K562 (cell line): ENCODE results near the gene TPSAB1. TPM values are rescaled to one million over a fixed set of nuclear protein-coding genes. Genes with fewer than 3 reads are reported as not detected.

Source experiments
- ATAC-seq: fragments of 200-7000 bp; cut with Tn5 transposase; 3 replicates; pipeline ENCODE4 v1.9.1; 2020; ENCODE audit warnings: moderate library complexity
- BruUV-seq: library from RNA; stranded (reverse); fragments of 400-500 nt; replicated peaks from 2 replicates; lab custom pipeline; 2021; lab: Mats Ljungman, UMichigan
- CTCF ChIA-PET: fragments of 300-600 bp; formaldehyde crosslinking; extraction: SDS; loops from one replicate; lab custom pipeline; 2021; ENCODE audit warnings: low intra/inter-chr PET ratio; lab: Yijun Ruan, JAX
- POLR2A ChIA-PET: fragments of 300-600, 350-650 bp; sonication (Branson Sonifier 250); formaldehyde crosslinking; extraction: SDS; loops from one replicate; lab custom pipeline; 2021; ENCODE audit warnings: antibody characterized with exemption, inconsistent platforms; lab: Yijun Ruan, JAX
- DNase-seq, 4 experiments: peaks; one replicate each; pipeline versions ENCODE4 v3.0.0 to v3.0.0-alpha.2; 2011 to 2018; ENCODE audit warnings: low spot score in 3 of 4, mixed read lengths in 3 of 4; ENCODE audit errors: extremely low read depth in 1 of 4
- FAIRE-seq: peaks from 2 replicates; lab custom pipeline; 2011; peaks lifted over from hg19 to GRCh38; lab: Jason Lieb, UNC
- H2AFZ ChIP-seq: 2 replicates; pipeline ENCODE4 v1.6.0; 2011; ENCODE audit warnings: low read depth, low read length, control low read depth, inconsistent platforms
- H3K27ac ChIP-seq: fragments of 200-600 bp; 3 replicates; pipeline ENCODE4 v1.8.0; 2011; ENCODE audit warnings: low read depth, mild to moderate bottlenecking, control low read depth, inconsistent platforms, low read length, moderate library complexity, mixed read lengths; ENCODE audit errors: extremely low read depth
- H3K27me3 ChIP-seq, 2 experiments: fragments of 300-600 bp in 1 of 2; 2 replicates in 1 of 2; 3 replicates in 1 of 2; pipeline versions ENCODE4 v1.6.0 to v1.8.0; 2011; ENCODE audit warnings: inconsistent platforms in 2 of 2, low read length in 2 of 2, mild to moderate bottlenecking in 1 of 2, mixed read lengths in 1 of 2, moderate library complexity in 1 of 2; ENCODE audit not compliant: control insufficient read depth in 2 of 2, insufficient read depth in 2 of 2
- H3K36me3 ChIP-seq: fragments of 300-600 bp; 3 replicates; pipeline ENCODE4 v1.8.0; 2011; ENCODE audit warnings: mild to moderate bottlenecking, low read length, inconsistent platforms; ENCODE audit not compliant: control insufficient read depth, insufficient read depth
- H3K4me1 ChIP-seq, 2 experiments: fragments of 200-600 bp in 1 of 2; replicated peaks in 1 of 2; 2 replicates in 1 of 2; 3 replicates in 1 of 2; pipeline versions ENCODE4 v1.5.1 to v1.8.0; 2011; ENCODE audit warnings: inconsistent platforms in 2 of 2, low read length in 2 of 2, mild to moderate bottlenecking in 1 of 2, mixed read lengths in 1 of 2, moderate library complexity in 1 of 2; ENCODE audit not compliant: control insufficient read depth in 2 of 2, insufficient read depth in 2 of 2
- H3K4me2 ChIP-seq: 2 replicates; pipeline ENCODE4 v1.6.1; 2011; ENCODE audit warnings: low read length, control low read depth, inconsistent platforms, mixed read lengths; ENCODE audit not compliant: insufficient read depth
- H3K4me3 ChIP-seq: fragments of 200-600 bp; sonication (generic), shearing (Covaris generic); 2 replicates; pipeline ENCODE4 v1.5.1; 2016; ENCODE audit warnings: control low read depth, inconsistent platforms
- H3K79me2 ChIP-seq: fragments of 200-600 bp; 3 replicates; pipeline ENCODE4 v1.8.0; 2011; ENCODE audit warnings: low read length, inconsistent platforms; ENCODE audit not compliant: control insufficient read depth, insufficient read depth
- H3K9ac ChIP-seq, 2 experiments: 2 replicates each; pipeline versions ENCODE4 v1.6.0 to v1.6.1; 2011; ENCODE audit warnings: low read depth in 2 of 2, low read length in 2 of 2, control low read depth in 1 of 2, inconsistent platforms in 1 of 2, mild to moderate bottlenecking in 1 of 2, mixed read lengths in 1 of 2; ENCODE audit not compliant: insufficient read depth in 1 of 2
- H3K9me1 ChIP-seq: one replicate; pipeline ENCODE4 v1.6.0; 2011; ENCODE audit warnings: inconsistent platforms, mild to moderate bottlenecking, low read length, moderate library complexity; ENCODE audit not compliant: control insufficient read depth, insufficient read depth
- H3K9me3 ChIP-seq: replicated peaks from 2 replicates; pipeline ENCODE4 v1.5.1; 2011; ENCODE audit warnings: low read depth, low read length, inconsistent platforms; ENCODE audit not compliant: control insufficient read depth, insufficient read depth
- H4K20me1 ChIP-seq: replicated peaks from 2 replicates; pipeline ENCODE4 v1.6.1; 2011; ENCODE audit warnings: low read length, inconsistent platforms, mixed read lengths; ENCODE audit not compliant: control insufficient read depth, insufficient read depth
- CHD4 ChIP-seq: fragments of 200-600 bp; sonication (generic); IDR thresholded peaks from 3 replicates; pipeline ENCODE4 v1.6.1; 2012; ENCODE audit warnings: low read depth, mild to moderate bottlenecking, mixed read lengths, low read length, inconsistent platforms; ENCODE audit not compliant: insufficient read depth, insufficient replicate concordance, poor library complexity, severe bottlenecking
- GTF2A2 ChIP-seq: IDR thresholded peaks from 2 replicates; pipeline ENCODE4 v1.6.1; 2016; ENCODE audit warnings: mild to moderate bottlenecking, missing genetic modification characterization, missing compliant biosample characterization
- SNIP1 ChIP-seq: fragments of 450-650 bp; IDR thresholded peaks from 2 replicates; pipeline ENCODE4 v1.7.1; 2017; ENCODE audit warnings: low read depth, mild to moderate bottlenecking
- ZNF239 ChIP-seq: fragments of 250-450 bp; sonication (Bioruptor Pico); IDR thresholded peaks from 2 replicates; pipeline ENCODE4 v1.4.0; 2020; ENCODE audit warnings: mild to moderate bottlenecking
- WGBS: fragments of 100-300 bp; shearing (Covaris generic); methylation state at CpG from one replicate; pipeline ENCODE4 v1.1.6; 2016; ENCODE audit warnings: low coverage, mixed read lengths; ENCODE audit not compliant: insufficient coverage; ENCODE audit errors: missing lambda C conversion rate; 5-methylcytosine and 5-hydroxymethylcytosine counted together
- in situ Hi-C: fragments of 300-500 bp; cut with MboI; formaldehyde crosslinking; loops from 4 replicates; pipeline ENCODE4 v1.15.0; 2018; ENCODE audit warnings: inconsistent platforms, mixed read lengths
- intact Hi-C: fragments of 100-400 bp; cut with micrococcal nuclease; formaldehyde crosslinking; loops from 2 replicates; pipeline ENCODE4 v1.14.2; 2022
- polyA plus RNA-seq, 8 experiments: library from polyadenylated mRNA; depleted of rRNA in 4 of 8; stranded (reverse) in 5 of 8; unstranded in 3 of 8; fragments of >200 nt; fragmentation: Nextera tagmentation in 2 of 8; fragmentation: Illumina TruSeq in 1 of 8; extraction: Ambion mirVana in 2 of 8; extraction: Trizol in 1 of 8; gene quantifications; 2 replicates each; pipeline versions ENCODE4 v1.2.1 to v1.2.3, GENCODE V29; 2011 to 2014; ENCODE audit warnings: inconsistent platforms in 1 of 8, missing spikeins in 1 of 8
- total RNA-seq, 7 experiments: library from RNA; depleted of rRNA in 6 of 7; stranded (reverse); fragments of >200 nt in 6 of 7; fragmentation: Illumina TruSeq in 2 of 7; extraction: Trizol in 2 of 7; gene quantifications; 2 replicates each; pipeline versions ENCODE4 v1.2.1 to v1.2.3, GENCODE V29; 2011 to 2021; ENCODE audit warnings: low replicate concordance in 1 of 7
- TF ChIP-seq, protein P1 (sequence below): fragments of 250-450 bp; sonication (Bioruptor Pico); IDR thresholded peaks from 2 replicates; pipeline ENCODE4 v1.4.0; 2020; ENCODE audit warnings: mild to moderate bottlenecking

Gene TPSAB1
- total and polyA plus RNA-seq, 9 of the 15 experiments (the other 6 are each of a cell fraction or from before 2014, with no cell fraction given): not detected

DNA sequence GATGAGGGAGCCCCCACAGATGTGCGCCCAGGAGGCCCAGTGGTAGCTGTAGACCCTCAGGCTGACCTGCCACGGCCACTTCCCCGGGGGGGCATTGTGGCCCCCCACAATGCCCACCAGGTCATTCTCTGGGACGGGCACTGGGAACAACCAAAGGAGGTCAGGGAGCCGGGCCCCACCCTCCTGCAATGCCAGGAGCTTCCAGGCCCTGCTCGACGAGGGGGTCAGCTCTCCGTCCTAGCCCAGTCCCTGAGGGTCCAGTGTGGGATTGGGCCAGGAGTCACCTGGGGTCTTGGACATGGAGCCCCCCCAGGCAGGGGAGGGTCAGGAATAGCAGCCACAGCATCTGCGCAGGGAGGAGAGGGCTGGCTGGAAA is 22.3 kb downstream of the TPSAB1 start:
- Histone ChIP-seq H3K36me3 (no peaks in the 10 kb centered on the region), H3K9me1 (peaks cover 3% of the 10 kb centered on the region), H4K20me1 (no peaks in the 10 kb centered on the region), H3K27me3 (peaks cover 22 to 54% of the 10 kb centered on the region in 2 experiments; a peak in 4 of 5 replicates), H2AFZ (no peak overlapping the region), H3K79me2 (no peaks in the 10 kb centered on the region), H3K4me1 (peaks cover 0 to 45% of the 10 kb centered on the region in 2 experiments; a peak in 2 of 5 replicates), H3K4me3 (no peak overlapping the region), H3K9ac (no peak overlapping the region), H3K27ac (no peak overlapping the region), H3K9me3 (peaks cover 7% of the 10 kb centered on the region; the same call in 1 of the 2 replicates), H3K4me2 (no peak overlapping the region)
- TF ChIP-seq GTF2A2 (tag): no peak
- TF ChIP-seq ZNF239: no peak
- no peak for TF ChIP-seq CHD4
- TF ChIP-seq SNIP1: no peak
- TF ChIP-seq, protein P1, sequence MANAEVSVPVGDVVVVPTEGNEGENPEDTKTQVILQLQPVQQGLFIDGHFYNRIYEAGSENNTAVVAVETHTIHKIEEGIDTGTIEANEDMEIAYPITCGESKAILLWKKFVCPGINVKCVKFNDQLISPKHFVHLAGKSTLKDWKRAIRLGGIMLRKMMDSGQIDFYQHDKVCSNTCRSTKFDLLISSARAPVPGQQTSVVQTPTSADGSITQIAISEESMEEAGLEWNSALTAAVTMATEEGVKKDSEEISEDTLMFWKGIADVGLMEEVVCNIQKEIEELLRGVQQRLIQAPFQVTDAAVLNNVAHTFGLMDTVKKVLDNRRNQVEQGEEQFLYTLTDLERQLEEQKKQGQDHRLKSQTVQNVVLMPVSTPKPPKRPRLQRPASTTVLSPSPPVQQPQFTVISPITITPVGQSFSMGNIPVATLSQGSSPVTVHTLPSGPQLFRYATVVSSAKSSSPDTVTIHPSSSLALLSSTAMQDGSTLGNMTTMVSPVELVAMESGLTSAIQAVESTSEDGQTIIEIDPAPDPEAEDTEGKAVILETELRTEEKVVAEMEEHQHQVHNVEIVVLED: no peak
- FAIRE-seq (no peak), ATAC-seq (no peak), DNase-seq (no peak)
- BruUV-seq: no TSS peak
- in situ Hi-C loops (no loop called here), intact Hi-C loops (no loop called here)
- POLR2A ChIA-PET: no interaction called here
- CTCF ChIA-PET: no interaction called here
- WGBS: 12% methylated on average over 9 of the region's 9 CpGs
